ENCODE measurements around the gene PTPRCAP.
"Not testable (repeated sequence)": the region's sequence is repeated elsewhere in the genome, so short reads cannot be mapped to it uniquely, and the experiment has no call there.

Gene PTPRCAP

GRCh38 chr11:67440229-67441097 lies 3.0 kb upstream of the PTPRCAP start:
- no peak for DNase-seq (ENCODE audit: low spot score)

DNA sequence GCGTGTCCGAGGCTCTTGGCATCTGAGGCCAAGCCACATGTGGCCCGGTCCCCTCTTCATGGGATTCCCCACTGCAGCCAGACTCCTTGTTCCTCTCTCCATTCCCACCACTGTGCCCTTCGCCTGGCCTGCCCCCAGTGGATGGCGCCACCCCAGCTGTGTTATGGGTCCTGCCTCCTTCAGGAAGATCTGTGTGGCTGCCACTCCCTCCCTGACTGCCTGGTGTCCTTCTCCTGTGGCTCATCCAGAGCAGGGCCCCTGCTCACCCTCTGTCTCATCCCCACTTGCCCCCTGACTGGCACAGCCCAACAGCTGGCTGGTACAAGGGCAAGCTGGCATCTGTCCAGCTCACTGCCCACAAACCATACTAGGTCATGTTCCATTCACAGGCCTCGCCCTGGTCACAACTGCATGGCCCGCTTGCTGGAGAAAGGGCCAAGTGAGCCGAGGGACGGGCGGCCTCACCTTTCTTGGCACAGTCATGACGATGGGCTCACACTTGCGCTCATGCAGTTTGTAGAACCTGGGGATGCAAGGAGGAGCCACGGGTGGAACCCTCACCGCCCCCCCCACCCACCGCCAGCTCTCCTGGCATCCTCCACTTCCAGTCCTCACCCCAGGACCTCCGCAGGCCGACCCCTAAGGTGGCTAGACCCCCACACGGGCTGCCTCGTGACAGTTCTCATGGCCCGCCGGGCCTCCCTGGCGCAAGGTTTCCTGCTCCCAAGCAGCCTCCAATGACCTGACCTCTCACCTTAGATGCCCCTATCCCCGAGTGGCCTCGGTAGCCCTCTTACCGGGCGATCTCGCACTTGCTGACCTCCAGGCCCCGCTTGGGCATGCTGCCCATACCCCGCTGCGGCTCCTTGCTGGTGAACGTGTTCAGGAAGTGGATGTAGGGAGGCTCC lies 2.1 kb upstream of the PTPRCAP start:
- no peak for DNase-seq (ENCODE audit: low spot score)

GRCh38 chr11:67438158-67438902 lies 848 bp upstream of the PTPRCAP start:
- no peak for DNase-seq (ENCODE audit: low spot score)

GRCh38 chr11:67437809-67438157 lies 301 bp upstream of the PTPRCAP start:
- DNase-seq (ENCODE audit: low spot score): no peak

GRCh38 chr11:67436459-67437081 lies 912 bp downstream of the PTPRCAP start:
- no peak for DNase-seq (ENCODE audit: low spot score)

GRCh38 chr11:67435727-67436458 lies 1.6 kb downstream of the PTPRCAP start:
- DNase-seq (ENCODE audit: low spot score): no peak

- DNase-seq (ENCODE audit: low spot score): no peak
Observed at GRCh38 chr11:67435031-67435726, 2.3 kb downstream of the PTPRCAP start.

DNA sequence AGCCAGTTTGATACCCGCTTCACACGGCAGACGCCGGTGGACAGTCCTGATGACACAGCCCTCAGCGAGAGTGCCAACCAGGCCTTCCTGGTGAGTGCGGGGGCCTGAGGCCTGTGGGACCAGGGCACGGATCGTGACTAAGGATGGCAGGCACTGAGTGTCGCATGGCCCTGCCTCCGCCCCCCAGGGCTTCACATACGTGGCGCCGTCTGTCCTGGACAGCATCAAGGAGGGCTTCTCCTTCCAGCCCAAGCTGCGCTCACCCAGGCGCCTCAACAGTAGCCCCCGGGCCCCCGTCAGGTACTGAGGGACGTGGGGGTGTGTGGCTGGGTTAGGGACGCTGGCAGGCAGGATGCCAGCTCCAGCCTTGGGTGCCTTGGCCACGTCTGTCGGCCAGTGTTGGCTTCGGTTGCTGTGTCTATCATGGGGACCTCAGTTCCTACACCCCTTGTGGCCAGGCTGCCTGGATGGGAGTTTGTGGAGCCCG lies 3.0 kb downstream of the PTPRCAP start:
- no peak for DNase-seq (ENCODE audit: low spot score)

- no peak for DNase-seq (ENCODE audit: low spot score)
Observed at GRCh38 chr11:67433536-67434394, 3.7 kb downstream of the PTPRCAP start.

DNA sequence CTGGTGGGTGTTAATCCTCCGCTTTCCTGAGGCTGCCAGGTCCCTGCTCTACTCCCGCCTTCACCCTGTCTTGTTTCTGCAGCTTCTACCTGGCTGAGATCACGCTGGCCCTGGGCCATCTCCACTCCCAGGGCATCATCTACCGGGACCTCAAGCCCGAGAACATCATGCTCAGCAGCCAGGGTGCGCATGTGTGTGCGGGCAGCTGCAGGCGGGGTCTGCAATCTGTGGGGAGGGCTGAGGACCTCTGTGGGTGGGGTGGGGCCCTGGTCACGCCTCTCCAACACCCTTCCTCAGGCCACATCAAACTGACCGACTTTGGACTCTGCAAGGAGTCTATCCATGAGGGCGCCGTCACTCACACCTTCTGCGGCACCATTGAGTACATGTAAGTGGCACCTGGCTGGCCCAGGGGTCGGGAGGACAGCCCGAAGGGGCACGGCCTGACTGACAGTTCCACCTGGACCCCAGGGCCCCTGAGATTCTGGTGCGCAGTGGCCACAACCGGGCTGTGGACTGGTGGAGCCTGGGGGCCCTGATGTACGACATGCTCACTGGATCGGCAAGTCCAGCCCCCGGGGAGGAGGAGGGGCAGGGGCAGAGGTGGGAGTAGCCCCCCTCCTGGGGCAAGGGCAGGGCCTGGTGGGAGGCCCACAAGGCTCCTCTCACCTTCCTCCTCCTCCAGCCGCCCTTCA lies 4.7 kb downstream of the PTPRCAP start:
- no peak for DNase-seq (ENCODE audit: low spot score)

DNA sequence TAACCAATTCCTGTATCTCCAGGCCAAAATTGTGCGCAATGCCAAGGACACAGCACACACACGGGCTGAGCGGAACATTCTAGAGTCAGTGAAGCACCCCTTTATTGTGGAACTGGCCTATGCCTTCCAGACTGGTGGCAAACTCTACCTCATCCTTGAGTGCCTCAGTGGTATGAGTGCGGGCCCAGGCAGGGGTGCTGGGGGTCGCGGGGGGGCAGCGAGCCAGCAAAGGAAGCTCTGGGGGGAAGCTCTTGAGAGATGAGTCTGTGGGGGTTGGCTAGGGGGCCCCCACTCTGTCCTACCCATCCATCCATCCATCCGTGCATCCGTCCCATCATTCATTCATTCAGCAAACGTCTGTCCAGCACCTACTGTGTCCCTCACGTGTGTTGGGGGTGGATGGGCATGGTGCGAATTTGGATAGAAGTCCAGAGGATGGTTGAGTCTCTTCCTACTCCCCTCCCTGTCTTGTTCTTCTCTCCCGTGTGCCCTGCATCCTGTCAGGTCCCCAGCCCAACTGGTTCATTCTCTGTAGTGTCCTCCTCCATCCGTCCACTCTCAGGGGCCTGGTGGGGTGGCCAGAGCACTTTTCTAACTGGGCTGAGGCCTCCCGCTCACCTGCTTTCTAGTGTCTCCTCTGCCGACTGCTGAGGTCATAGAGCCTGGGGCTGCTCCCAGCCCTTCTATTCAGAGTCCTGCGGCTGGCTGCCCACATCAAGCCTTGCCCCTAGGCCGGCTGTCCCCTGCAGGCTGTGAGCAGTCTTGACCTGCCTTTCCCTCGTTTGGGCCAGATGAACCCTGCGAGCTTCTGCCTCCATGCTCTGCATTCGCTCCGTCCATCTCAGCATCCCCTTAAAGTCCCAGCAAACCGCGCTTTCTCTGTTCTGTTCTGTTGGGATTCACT lies 5.9 kb downstream of the PTPRCAP start:
- DNase-seq (ENCODE audit: low spot score): no peak

- DNase-seq (ENCODE audit: low spot score): no peak
Observed at GRCh38 chr11:67429722-67430121, 7.8 kb downstream of the PTPRCAP start.

- no peak for DNase-seq (ENCODE audit: low spot score)
Observed at GRCh38 chr11:67429038-67429668, 8.3 kb downstream of the PTPRCAP start.

DNA sequence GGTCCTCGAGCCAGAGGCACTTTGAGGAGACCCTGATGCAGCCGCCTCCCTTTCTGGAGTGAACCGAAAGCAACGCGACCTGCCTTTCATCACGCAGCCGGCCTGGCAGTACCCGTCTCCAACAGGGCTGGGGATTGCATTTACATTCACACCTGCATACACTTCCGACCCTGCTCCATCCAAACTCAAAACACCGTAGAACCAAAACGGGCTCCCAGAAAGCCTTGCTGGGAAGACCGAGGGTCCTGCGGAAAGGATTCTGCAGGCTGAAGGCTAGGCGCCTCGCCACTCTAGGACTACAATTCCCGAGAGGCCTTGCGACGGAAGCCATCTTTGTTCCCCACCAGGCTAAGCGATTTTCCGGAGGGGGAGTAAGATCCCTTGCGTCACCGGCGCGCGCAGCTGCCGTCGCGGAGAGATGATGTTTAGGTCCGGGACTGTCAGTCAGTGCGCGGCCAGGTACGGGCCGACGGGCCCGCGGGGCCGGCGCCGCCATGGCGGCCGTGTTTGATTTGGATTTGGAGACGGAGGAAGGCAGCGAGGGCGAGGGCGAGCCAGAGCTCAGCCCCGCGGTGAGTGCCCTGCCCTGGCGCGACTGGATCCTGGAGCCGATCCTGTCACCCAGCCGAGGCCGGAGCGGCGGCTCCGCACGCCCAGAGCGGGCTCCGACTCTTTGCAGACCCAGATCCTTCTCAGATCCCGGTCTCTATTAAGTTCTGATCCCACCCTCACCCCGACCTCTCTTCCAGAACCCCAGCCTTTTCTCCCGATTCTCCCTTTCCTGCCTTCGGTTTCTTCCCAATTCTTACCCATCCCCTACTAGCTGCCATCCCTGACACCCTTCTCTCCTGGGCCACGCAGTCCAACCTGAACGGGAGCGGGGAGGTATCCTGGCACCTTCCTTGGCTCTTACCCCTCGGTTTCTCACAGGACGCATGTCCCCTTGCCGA lies 9.2 kb downstream of the PTPRCAP start, which contains the start of gene RPS6KB2:
Gene RPS6KB2 (plus strand): TSS at position 443 of the 950 bp plus-strand sequence. CDS start 52 bp downstream, at position 495.
- DNase-seq (ENCODE audit: low spot score): peak; percentile 98

DNA sequence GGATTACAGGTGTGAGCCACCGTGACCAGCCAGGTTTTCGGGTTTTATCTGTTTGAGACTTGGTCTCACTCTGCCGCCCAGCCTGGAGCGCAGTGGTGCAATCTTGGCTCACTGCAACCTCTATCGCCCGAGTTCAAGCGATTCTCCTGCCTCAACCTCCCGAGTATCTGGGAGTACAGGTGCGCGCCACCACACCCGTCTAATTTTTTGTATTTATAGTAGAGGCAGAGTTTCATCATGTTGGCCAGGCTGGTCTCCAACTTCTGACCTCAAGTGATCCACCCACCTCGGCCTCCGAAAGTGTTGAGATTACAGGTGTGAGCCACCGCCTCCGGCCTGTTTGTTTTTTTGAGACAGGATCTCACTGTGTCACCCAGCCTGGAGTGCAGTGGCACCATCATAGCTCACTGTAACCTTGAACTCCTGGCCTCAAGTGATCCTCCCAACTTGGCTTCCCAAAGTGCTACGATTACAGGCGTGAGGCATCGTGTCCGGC lies 10.1 kb downstream of the PTPRCAP start:
- DNase-seq (ENCODE audit: low spot score): not testable (repeated sequence)

All from LoVo (cell line).